ENCODE results near the gene SPATA3.
"Not testable (repeated sequence)": the region's sequence is repeated elsewhere in the genome, so short reads cannot be mapped to it uniquely, and the experiment has no call there.

The SPATA3 gene

GRCh38 chr2:230991598-230991997 lies 4.3 kb upstream of the SPATA3 start:
- H3K4me1 ChIP-seq (ENCODE audit: control insufficient read depth in 2 of 2, insufficient read depth in 2 of 2, low read length in 2 of 2): peaks cover 5% of the 10 kb centered on the region in 2 donors
- no peak overlapping the region for H3K9ac ChIP-seq (ENCODE audit: low read depth in 1 of 2, low read length in 2 of 2)
- H3K9me3 ChIP-seq (ENCODE audit: control insufficient read depth in 2 of 2, low read length in 2 of 2): no peaks in the 10 kb centered on the region
- H3K4me3 ChIP-seq (ENCODE audit: low read length in 2 of 2): no peak overlapping the region
- no peaks in the 10 kb centered on the region for H3K36me3 ChIP-seq (ENCODE audit: control insufficient read depth in 2 of 2, insufficient read depth in 2 of 2, low read length in 2 of 2)
- no peak overlapping the region for H3K27ac ChIP-seq (ENCODE audit: low read depth in 2 of 2, low read length in 2 of 2)
- no peaks in the 10 kb centered on the region for H3K27me3 ChIP-seq (ENCODE audit: control insufficient read depth in 2 of 2, insufficient read depth in 2 of 2, low read length in 2 of 2)

- no peaks in the 10 kb centered on the region for H3K9me3 ChIP-seq (ENCODE audit: control insufficient read depth in 2 of 2, low read length in 2 of 2)
- no peaks in the 10 kb centered on the region for H3K4me1 ChIP-seq (ENCODE audit: control insufficient read depth in 2 of 2, insufficient read depth in 2 of 2, low read length in 2 of 2)
- no peaks in the 10 kb centered on the region for H3K36me3 ChIP-seq (ENCODE audit: control insufficient read depth in 2 of 2, insufficient read depth in 2 of 2, low read length in 2 of 2)
- H3K27ac ChIP-seq (ENCODE audit: low read depth in 2 of 2, low read length in 2 of 2): no peak overlapping the region
- peaks cover 0 to 5% of the 10 kb centered on the region in 2 donors for H3K27me3 ChIP-seq (ENCODE audit: control insufficient read depth in 2 of 2, insufficient read depth in 2 of 2, low read length in 2 of 2)
- H3K9ac ChIP-seq (ENCODE audit: low read depth in 1 of 2, low read length in 2 of 2): no peak overlapping the region
- no peak overlapping the region for H3K4me3 ChIP-seq (ENCODE audit: low read length in 2 of 2)
These were observed 740 bp downstream of the SPATA3 start for GRCh38 chr2:230996661-230997060.

GRCh38 chr2:230998882-230999281 lies 3.0 kb downstream of the SPATA3 start:
- Histone ChIP-seq H3K27me3 (ENCODE audit: control insufficient read depth in 2 of 2, insufficient read depth in 2 of 2, low read length in 2 of 2) (peaks cover 5 to 9% of the 10 kb centered on the region in 2 donors), H3K9me3 (ENCODE audit: control insufficient read depth in 2 of 2, low read length in 2 of 2) (no peaks in the 10 kb centered on the region), H3K36me3 (ENCODE audit: control insufficient read depth in 2 of 2, insufficient read depth in 2 of 2, low read length in 2 of 2) (no peaks in the 10 kb centered on the region), H3K4me1 (ENCODE audit: control insufficient read depth in 2 of 2, insufficient read depth in 2 of 2, low read length in 2 of 2) (no peaks in the 10 kb centered on the region), H3K9ac (ENCODE audit: low read depth in 1 of 2, low read length in 2 of 2) (no peak overlapping the region), H3K4me3 (ENCODE audit: low read length in 2 of 2) (no peak overlapping the region), H3K27ac (ENCODE audit: low read depth in 2 of 2, low read length in 2 of 2) (no peak overlapping the region)

GRCh38 chr2:230999477-230999876 lies 3.6 kb downstream of the SPATA3 start:
- no peak overlapping the region for H3K27ac ChIP-seq (ENCODE audit: low read depth in 2 of 2, low read length in 2 of 2)
- H3K4me1 ChIP-seq (ENCODE audit: control insufficient read depth in 2 of 2, insufficient read depth in 2 of 2, low read length in 2 of 2): no peaks in the 10 kb centered on the region
- H3K27me3 ChIP-seq (ENCODE audit: control insufficient read depth in 2 of 2, insufficient read depth in 2 of 2, low read length in 2 of 2): peaks cover 5 to 9% of the 10 kb centered on the region in 2 donors
- no peak overlapping the region for H3K4me3 ChIP-seq (ENCODE audit: low read length in 2 of 2)
- no peaks in the 10 kb centered on the region for H3K36me3 ChIP-seq (ENCODE audit: control insufficient read depth in 2 of 2, insufficient read depth in 2 of 2, low read length in 2 of 2)
- no peak overlapping the region for H3K9ac ChIP-seq (ENCODE audit: low read depth in 1 of 2, low read length in 2 of 2)
- H3K9me3 ChIP-seq (ENCODE audit: control insufficient read depth in 2 of 2, low read length in 2 of 2): no peaks in the 10 kb centered on the region

- Histone ChIP-seq H3K27ac (ENCODE audit: low read depth in 2 of 2, low read length in 2 of 2) (no peak overlapping the region), H3K9me3 (ENCODE audit: control insufficient read depth in 2 of 2, low read length in 2 of 2) (no peaks in the 10 kb centered on the region), H3K36me3 (ENCODE audit: control insufficient read depth in 2 of 2, insufficient read depth in 2 of 2, low read length in 2 of 2) (no peaks in the 10 kb centered on the region), H3K4me3 (ENCODE audit: low read length in 2 of 2) (peak overlapping the region in 1 of 2 donors; percentile 44), H3K4me1 (ENCODE audit: control insufficient read depth in 2 of 2, insufficient read depth in 2 of 2, low read length in 2 of 2) (no peaks in the 10 kb centered on the region), H3K9ac (ENCODE audit: low read depth in 1 of 2, low read length in 2 of 2) (peak overlapping the region in 1 of 2 donors; percentile 41), H3K27me3 (ENCODE audit: control insufficient read depth in 2 of 2, insufficient read depth in 2 of 2, low read length in 2 of 2) (peaks cover 5 to 9% of the 10 kb centered on the region in 2 donors)
These were observed 4.4 kb downstream of the SPATA3 start for GRCh38 chr2:231000211-231000904.

GRCh38 chr2:231001036-231001435 lies 5.1 kb downstream of the SPATA3 start:
- Histone ChIP-seq H3K27me3 (ENCODE audit: control insufficient read depth in 2 of 2, insufficient read depth in 2 of 2, low read length in 2 of 2) (peaks cover 5 to 9% of the 10 kb centered on the region in 2 donors), H3K9me3 (ENCODE audit: control insufficient read depth in 2 of 2, low read length in 2 of 2) (no peaks in the 10 kb centered on the region), H3K27ac (ENCODE audit: low read depth in 2 of 2, low read length in 2 of 2) (no peak overlapping the region), H3K4me1 (ENCODE audit: control insufficient read depth in 2 of 2, insufficient read depth in 2 of 2, low read length in 2 of 2) (no peaks in the 10 kb centered on the region), H3K4me3 (ENCODE audit: low read length in 2 of 2) (no peak overlapping the region), H3K9ac (ENCODE audit: low read depth in 1 of 2, low read length in 2 of 2) (no peak overlapping the region), H3K36me3 (ENCODE audit: control insufficient read depth in 2 of 2, insufficient read depth in 2 of 2, low read length in 2 of 2) (no peaks in the 10 kb centered on the region)

GRCh38 chr2:231001921-231002320 lies 6.0 kb downstream of the SPATA3 start:
- Histone ChIP-seq H3K4me3 (ENCODE audit: low read length in 2 of 2) (no peak overlapping the region), H3K9ac (ENCODE audit: low read depth in 1 of 2, low read length in 2 of 2) (no peak overlapping the region), H3K36me3 (ENCODE audit: control insufficient read depth in 2 of 2, insufficient read depth in 2 of 2, low read length in 2 of 2) (no peaks in the 10 kb centered on the region), H3K27me3 (ENCODE audit: control insufficient read depth in 2 of 2, insufficient read depth in 2 of 2, low read length in 2 of 2) (peaks cover 5 to 9% of the 10 kb centered on the region in 2 donors), H3K9me3 (ENCODE audit: control insufficient read depth in 2 of 2, low read length in 2 of 2) (no peaks in the 10 kb centered on the region), H3K27ac (ENCODE audit: low read depth in 2 of 2, low read length in 2 of 2) (no peak overlapping the region), H3K4me1 (ENCODE audit: control insufficient read depth in 2 of 2, insufficient read depth in 2 of 2, low read length in 2 of 2) (no peaks in the 10 kb centered on the region)

- Histone ChIP-seq H3K4me3 (ENCODE audit: low read length in 2 of 2) (no peak overlapping the region), H3K9ac (ENCODE audit: low read depth in 1 of 2, low read length in 2 of 2) (no peak overlapping the region), H3K4me1 (ENCODE audit: control insufficient read depth in 2 of 2, insufficient read depth in 2 of 2, low read length in 2 of 2) (no peaks in the 10 kb centered on the region), H3K36me3 (ENCODE audit: control insufficient read depth in 2 of 2, insufficient read depth in 2 of 2, low read length in 2 of 2) (no peaks in the 10 kb centered on the region), H3K27me3 (ENCODE audit: control insufficient read depth in 2 of 2, insufficient read depth in 2 of 2, low read length in 2 of 2) (peaks cover 5 to 9% of the 10 kb centered on the region in 2 donors), H3K27ac (ENCODE audit: low read depth in 2 of 2, low read length in 2 of 2) (no peak overlapping the region), H3K9me3 (ENCODE audit: control insufficient read depth in 2 of 2, low read length in 2 of 2) (no peaks in the 10 kb centered on the region)
These were observed 6.7 kb downstream of the SPATA3 start for GRCh38 chr2:231002641-231003040.

GRCh38 chr2:231003186-231003585 lies 7.3 kb downstream of the SPATA3 start:
- Histone ChIP-seq H3K4me3 (ENCODE audit: low read length in 2 of 2) (no peak overlapping the region), H3K27me3 (ENCODE audit: control insufficient read depth in 2 of 2, insufficient read depth in 2 of 2, low read length in 2 of 2) (peaks cover 5 to 9% of the 10 kb centered on the region in 2 donors), H3K4me1 (ENCODE audit: control insufficient read depth in 2 of 2, insufficient read depth in 2 of 2, low read length in 2 of 2) (no peaks in the 10 kb centered on the region), H3K27ac (ENCODE audit: low read depth in 2 of 2, low read length in 2 of 2) (no peak overlapping the region), H3K36me3 (ENCODE audit: control insufficient read depth in 2 of 2, insufficient read depth in 2 of 2, low read length in 2 of 2) (no peaks in the 10 kb centered on the region), H3K9me3 (ENCODE audit: control insufficient read depth in 2 of 2, low read length in 2 of 2) (no peaks in the 10 kb centered on the region), H3K9ac (ENCODE audit: low read depth in 1 of 2, low read length in 2 of 2) (no peak overlapping the region)

GRCh38 chr2:231004930-231005329 lies 9.0 kb downstream of the SPATA3 start:
- not testable (repeated sequence) for H3K27ac ChIP-seq (ENCODE audit: low read depth in 2 of 2, low read length in 2 of 2); H3K27me3 ChIP-seq (ENCODE audit: control insufficient read depth in 2 of 2, insufficient read depth in 2 of 2, low read length in 2 of 2); H3K9ac ChIP-seq (ENCODE audit: low read depth in 1 of 2, low read length in 2 of 2)

More at GRCh38 chr2:231004930-231005329, 9.0 kb downstream of the SPATA3 start:
- H3K36me3 ChIP-seq (ENCODE audit: control insufficient read depth in 2 of 2, insufficient read depth in 2 of 2, low read length in 2 of 2); H3K4me1 ChIP-seq (ENCODE audit: control insufficient read depth in 2 of 2, insufficient read depth in 2 of 2, low read length in 2 of 2); H3K4me3 ChIP-seq (ENCODE audit: low read length in 2 of 2); H3K9me3 ChIP-seq (ENCODE audit: control insufficient read depth in 2 of 2, low read length in 2 of 2): not testable (repeated sequence)
